GM06990 (cell line): Measurements from ENCODE around the gene RADX.

Source experiments
- DNase-seq: peaks from one replicate; pipeline ENCODE4 v3.0.0-alpha.2; 2011; ENCODE audit not compliant: insufficient read length; ENCODE audit errors: extremely low read depth
- H3K27me3 ChIP-seq: replicated peaks from 2 replicates; pipeline ENCODE4 v1.6.0; 2011; ENCODE audit warnings: low read length; ENCODE audit not compliant: control insufficient read depth, insufficient read depth
- H3K36me3 ChIP-seq: 2 replicates; pipeline ENCODE4 v1.5.1; 2011; ENCODE audit warnings: low read length; ENCODE audit not compliant: control insufficient read depth, insufficient read depth
- H3K4me3 ChIP-seq: replicated peaks from 2 replicates; pipeline ENCODE4 v1.5.1; 2011; ENCODE audit warnings: low read depth, mild to moderate bottlenecking, control low read depth, low read length
- CTCF ChIP-seq: IDR thresholded peaks from 2 replicates; pipeline ENCODE4 v1.5.1; 2011; ENCODE audit warnings: low read length, control low read depth, mild to moderate bottlenecking, inconsistent platforms; ENCODE audit not compliant: insufficient read depth, poor library complexity, severe bottlenecking

Gene RADX

GRCh38 chrX:106588801-106589200 lies 23.0 kb upstream of the RADX start:
- no peak overlapping the region for H3K4me3 ChIP-seq
- no peaks in the 10 kb centered on the region for H3K27me3 ChIP-seq
- DNase-seq, result no peak
- TF ChIP-seq CTCF, result no peak
- H3K36me3 ChIP-seq, result no peaks in the 10 kb centered on the region

- H3K4me3 ChIP-seq, result no peak overlapping the region
- no peaks in the 10 kb centered on the region for H3K27me3 ChIP-seq
- no peaks in the 10 kb centered on the region for H3K36me3 ChIP-seq
- no peak for DNase-seq
- no peak for TF ChIP-seq CTCF
These were observed 12.4 kb upstream of the RADX start for GRCh38 chrX:106599411-106599810.

GRCh38 chrX:106606571-106606970 lies 5.2 kb upstream of the RADX start:
- DNase-seq, result no peak

GRCh38 chrX:106608016-106608415 lies 3.8 kb upstream of the RADX start:
- H3K27me3 ChIP-seq, result no peaks in the 10 kb centered on the region
- DNase-seq, result no peak
- no peak for TF ChIP-seq CTCF
- H3K36me3 ChIP-seq, result no peaks in the 10 kb centered on the region
- H3K4me3 ChIP-seq, result no peak overlapping the region

More at GRCh38 chrX:106606571-106606970, 5.2 kb upstream of the RADX start:
- H3K27me3 ChIP-seq, result no peaks in the 10 kb centered on the region
- H3K36me3 ChIP-seq, result no peaks in the 10 kb centered on the region
- H3K4me3 ChIP-seq, result no peak overlapping the region
- no peak for TF ChIP-seq CTCF

- no peak for TF ChIP-seq CTCF
- no peaks in the 10 kb centered on the region for H3K27me3 ChIP-seq
- no peaks in the 10 kb centered on the region for H3K36me3 ChIP-seq
- peak overlapping the region; percentile 74 for H3K4me3 ChIP-seq
- no peak for DNase-seq
These were observed 480 bp upstream of the RADX start for GRCh38 chrX:106611317-106611678.

- DNase-seq, result no peak
- H3K27me3 ChIP-seq, result no peaks in the 10 kb centered on the region
- TF ChIP-seq CTCF, result no peak
- no peaks in the 10 kb centered on the region for H3K36me3 ChIP-seq
- peak overlapping the region; percentile 74 for H3K4me3 ChIP-seq
These were observed 600 bp downstream of the RADX start for GRCh38 chrX:106612393-106612763.
